Fibroblast of pulmonary artery (primary cell): ENCODE results near the gene SMARCB1.

Experiments used
- DNase-seq: peaks from one replicate; pipeline ENCODE4 v3.0.0-alpha.2; 2010; ENCODE audit warnings: low read depth
- H3K4me3 ChIP-seq: replicated peaks from 2 replicates; pipeline ENCODE4 v1.5.1; 2011; ENCODE audit warnings: low read depth, mild to moderate bottlenecking, control low read depth, low read length, moderate library complexity
- CTCF ChIP-seq: IDR thresholded peaks from 2 replicates; pipeline ENCODE4 v1.5.1; 2011; ENCODE audit warnings: mild to moderate bottlenecking, control low read depth, low read length, inconsistent platforms; ENCODE audit errors: missing control alignments

SMARCB1 gene

GRCh38 chr22:23767303-23767672 lies 19.5 kb upstream of the SMARCB1 start:
- TF ChIP-seq CTCF, result no peak
- DNase-seq, result no peak
- H3K4me3 ChIP-seq, result peak overlapping the region; percentile 51

GRCh38 chr22:23767673-23768548 lies 18.9 kb upstream of the SMARCB1 start, which contains the start of gene CHCHD10:
CHCHD10 (minus strand) TSS chr22:23767972; CDS start chr22:23767874, 98 bp downstream.
- peak; percentile 75 for TF ChIP-seq CTCF
- DNase-seq, result peak; percentile 75
- H3K4me3 ChIP-seq, result peak within 1 kb of the TSS; percentile 51

- DNase-seq, result no peak
- H3K4me3 ChIP-seq, result no peak overlapping the region
- no peak for TF ChIP-seq CTCF
These were observed 17.3 kb upstream of the SMARCB1 start for GRCh38 chr22:23769321-23769965.

- no peak for DNase-seq
- H3K4me3 ChIP-seq, result peak overlapping the region; percentile 42
- no peak for TF ChIP-seq CTCF
These were observed 14.5 kb upstream of the SMARCB1 start for GRCh38 chr22:23772315-23772648.

- no peak for DNase-seq
- TF ChIP-seq CTCF, result no peak
- H3K4me3 ChIP-seq, result peak within 1 kb of the TSS; percentile 42
These were observed 13.9 kb upstream of the SMARCB1 start, which contains the start of gene MMP11 for GRCh38 chr22:23772649-23773473. MMP11 (plus strand) TSS chr22:23772849; CDS start chr22:23772871, 22 bp downstream.

GRCh38 chr22:23773483-23774113 lies 13.2 kb upstream of the SMARCB1 start:
- H3K4me3 ChIP-seq, result no peak overlapping the region
- TF ChIP-seq CTCF, result no peak
- DNase-seq, result no peak
